Medulla oblongata (tissue), 1 donor: ENCODE results near the gene CDH18.

Experiments used
- DNase-seq: peaks from one replicate; pipeline ENCODE4 v3.0.0-alpha.2; 2015; ENCODE audit errors: extremely low spot score

The CDH18 gene

DNA sequence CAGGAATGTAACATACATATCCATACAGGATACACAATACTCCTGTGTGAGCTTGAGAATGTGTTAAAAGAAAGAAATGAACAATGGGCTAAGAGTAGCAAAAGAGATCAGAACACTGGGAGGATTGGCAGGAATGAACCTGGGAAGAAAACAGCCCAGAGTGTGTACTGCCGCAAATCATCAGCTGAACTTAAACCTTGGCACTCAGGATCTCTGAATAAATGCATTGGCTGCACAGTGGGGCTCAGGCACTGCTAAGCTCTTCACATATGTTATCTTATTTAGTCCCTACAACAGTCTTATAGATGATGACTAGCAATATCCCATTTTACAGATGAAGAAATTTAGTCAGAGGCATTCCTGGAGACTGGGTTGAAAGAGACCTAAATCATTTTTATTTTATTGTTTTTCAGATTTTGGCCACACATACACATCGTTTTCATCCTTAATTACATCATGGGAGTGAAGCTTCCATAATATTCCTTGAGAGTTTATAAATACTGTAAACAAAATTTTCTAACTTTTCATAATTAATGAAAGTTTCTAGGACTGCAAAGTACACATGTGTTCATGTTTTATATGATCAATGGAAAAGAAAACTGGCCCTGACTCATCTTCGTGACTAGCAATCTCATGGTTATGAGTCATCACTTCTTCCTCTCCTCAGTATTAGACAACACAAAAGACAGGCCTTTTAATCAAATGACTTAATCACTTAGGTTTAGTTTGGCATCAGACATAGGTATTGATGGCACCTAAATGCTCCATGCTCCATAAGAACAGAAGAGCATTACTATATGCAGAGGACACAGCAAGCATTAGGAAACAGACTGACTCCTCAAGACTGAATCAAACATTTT is 59.2 kb downstream of the CDH18 start:
- no peak for DNase-seq

DNA sequence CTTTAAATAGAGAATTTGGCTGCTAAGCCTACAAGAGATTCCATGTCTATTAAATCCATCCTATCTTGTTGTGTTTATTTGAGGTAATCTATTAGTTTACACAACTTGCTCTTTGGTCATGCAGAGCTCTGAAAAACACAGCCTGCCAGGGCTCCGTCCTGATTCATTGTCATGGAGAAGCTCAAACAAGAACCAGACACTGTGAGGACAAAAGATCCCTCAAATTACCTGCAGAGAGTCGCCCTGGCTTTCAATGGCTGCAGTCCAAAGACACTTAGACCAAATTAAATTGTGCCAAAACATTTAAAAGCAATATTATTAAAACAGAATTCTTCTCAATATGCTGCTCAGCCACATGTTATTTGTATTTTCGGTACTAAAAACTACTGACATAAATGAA is 60.1 kb downstream of the CDH18 start:
- DNase-seq, result no peak

DNA sequence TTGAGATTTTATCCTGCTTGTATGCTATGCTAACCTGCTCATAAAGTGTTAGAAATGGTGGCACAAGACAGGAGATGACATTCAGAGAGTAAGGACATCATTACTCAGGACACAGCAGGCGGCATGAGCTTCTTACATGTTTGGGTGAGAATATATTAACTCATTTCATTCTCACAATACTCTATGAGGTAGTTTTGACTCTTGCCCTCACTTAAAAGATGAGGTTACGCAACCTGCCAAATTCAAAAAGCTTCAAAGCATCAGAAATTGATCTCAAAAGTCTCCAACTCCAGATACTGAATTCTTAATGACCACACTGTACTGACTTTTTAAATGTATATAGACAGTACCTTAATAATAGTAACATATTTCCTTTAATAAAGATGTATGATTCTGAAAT is 60.8 kb downstream of the CDH18 start:
- no peak for DNase-seq

DNA sequence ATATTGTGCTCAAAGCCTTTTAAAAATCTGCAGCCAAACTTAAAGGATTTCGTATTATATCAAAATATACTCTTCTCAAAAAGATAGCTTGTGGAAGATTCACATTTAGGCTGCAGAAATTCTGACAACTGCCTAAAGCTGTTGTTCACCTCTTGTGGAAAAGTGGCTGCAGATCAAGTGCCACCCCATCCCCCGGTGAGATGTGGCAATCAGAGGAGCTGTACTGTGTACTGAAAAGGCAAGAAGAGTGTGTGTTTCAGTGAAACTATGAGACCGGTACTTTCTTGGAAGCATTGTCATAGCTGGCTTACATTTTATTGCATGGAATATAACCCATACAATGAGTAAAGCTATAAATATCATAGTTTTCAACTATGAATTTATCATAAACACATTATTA is 64.3 kb downstream of the CDH18 start:
- no peak for DNase-seq

DNA sequence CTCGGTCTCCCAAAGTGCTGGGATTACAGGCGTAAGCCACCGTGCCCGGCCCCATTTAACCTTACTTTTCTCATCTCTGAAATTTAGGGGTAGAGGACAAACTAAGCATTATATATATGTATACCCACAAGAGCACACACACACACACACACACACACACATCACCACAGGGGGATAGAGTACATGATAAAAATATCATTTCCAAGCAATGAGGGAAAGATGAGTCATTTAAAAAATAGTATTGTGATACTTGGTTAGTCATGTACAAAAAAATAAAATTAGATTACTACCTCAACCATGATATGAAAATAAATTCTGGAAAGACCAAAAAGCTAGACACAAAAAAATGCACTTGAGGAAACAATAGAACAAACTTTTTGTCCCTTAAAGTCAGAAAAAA is 67.2 kb downstream of the CDH18 start:
- DNase-seq, result no peak

DNA sequence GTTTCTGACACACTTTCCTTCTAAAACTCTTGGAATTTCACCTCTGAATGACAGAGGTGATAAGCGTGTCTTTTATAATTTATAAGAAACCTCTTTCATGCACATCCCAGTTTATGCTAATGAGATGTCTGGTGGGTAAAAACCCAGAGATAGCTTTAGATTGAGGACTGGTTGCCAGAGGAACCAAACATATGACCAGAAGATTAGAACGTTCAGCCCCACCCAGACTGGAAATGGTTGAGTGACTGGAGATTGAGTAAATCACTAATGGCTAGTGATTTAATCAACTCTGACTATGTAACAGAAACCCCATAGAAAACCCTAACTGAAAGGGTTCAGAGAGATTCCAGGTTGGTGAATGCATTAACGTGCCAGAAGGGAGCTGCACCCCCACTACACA is 69.2 kb downstream of the CDH18 start:
- no peak for DNase-seq

GRCh38 chr5:19917588-19918122 is 70.3 kb downstream of the CDH18 start:
- no peak for DNase-seq

GRCh38 chr5:19910136-19910535 is 77.9 kb downstream of the CDH18 start:
- DNase-seq, result no peak

DNA sequence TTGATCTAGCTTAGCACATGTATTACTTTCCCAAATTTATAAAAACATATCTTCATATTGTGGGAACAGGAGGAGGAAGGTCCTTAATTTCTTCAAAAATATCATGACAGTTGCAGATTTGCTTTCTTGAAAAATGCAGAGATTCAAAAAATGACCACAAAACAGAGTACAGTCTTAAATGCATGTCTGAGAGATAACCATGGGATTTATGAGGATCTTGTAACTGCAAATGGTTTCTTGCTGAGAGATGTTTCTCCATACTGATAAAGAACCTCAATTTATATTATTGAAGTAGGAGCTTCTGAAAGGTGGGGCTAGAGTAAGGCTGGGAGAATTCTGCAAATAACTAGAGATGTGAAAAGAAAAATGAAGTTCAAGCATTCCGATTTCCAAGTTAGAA is 83.2 kb downstream of the CDH18 start:
- no peak for DNase-seq

DNA sequence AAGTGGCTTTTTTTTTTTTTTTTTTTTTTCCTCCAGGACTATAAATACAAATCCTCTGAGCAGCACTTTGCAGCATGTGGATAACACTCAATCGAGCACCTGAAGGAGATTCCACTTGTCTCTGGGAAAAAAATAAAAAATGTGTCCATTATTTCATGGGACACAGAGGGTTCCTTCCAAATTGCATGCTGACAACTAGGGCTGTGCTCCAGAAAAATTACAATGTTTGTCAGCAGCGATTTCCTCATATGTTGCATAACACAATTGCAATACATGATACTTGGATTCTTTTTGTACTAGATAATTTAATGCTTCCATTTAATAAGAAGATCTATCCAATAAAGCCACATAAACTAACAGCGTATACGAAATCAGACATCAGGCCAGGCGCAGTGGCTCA is 84.4 kb downstream of the CDH18 start:
- DNase-seq, result no peak

- DNase-seq, result no peak
These were observed 85.6 kb downstream of the CDH18 start for GRCh38 chr5:19902316-19902934.

- DNase-seq, result no peak
These were observed 87.7 kb downstream of the CDH18 start for GRCh38 chr5:19900269-19900668.

GRCh38 chr5:19891658-19892057 is 96.3 kb downstream of the CDH18 start:
- DNase-seq, result no peak

- DNase-seq, result no peak
These were observed 101.7 kb downstream of the CDH18 start for GRCh38 chr5:19886123-19886917.

- DNase-seq, result no peak
These were observed 102.8 kb downstream of the CDH18 start for GRCh38 chr5:19885040-19885824.

DNA sequence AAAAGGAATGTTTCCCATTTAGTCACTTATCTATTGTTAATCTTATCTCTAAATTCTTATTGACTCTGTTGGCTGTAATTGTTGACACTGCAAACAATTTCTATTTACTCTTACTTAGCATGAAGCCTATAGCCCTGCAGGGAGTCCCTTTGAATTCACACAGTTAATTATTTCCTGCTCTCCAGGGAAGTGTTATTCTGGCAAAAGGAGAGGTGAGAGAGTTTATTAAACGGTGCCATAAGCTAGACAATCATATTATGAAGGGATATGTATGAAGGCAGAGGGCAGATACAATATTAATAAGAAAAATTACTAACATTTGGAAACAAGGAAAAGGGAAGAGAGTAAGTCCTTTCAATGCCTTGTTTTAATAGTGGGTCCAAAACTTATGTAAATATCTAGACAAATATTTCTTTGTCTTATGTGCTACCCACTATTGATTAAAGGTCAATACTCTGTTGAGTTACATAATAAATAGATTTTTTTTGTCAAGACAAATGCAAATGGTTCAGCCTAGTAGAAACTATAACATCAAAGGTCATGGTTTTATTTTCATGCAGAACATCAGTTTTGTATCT is 107.1 kb downstream of the CDH18 start:
- no peak for DNase-seq

DNA sequence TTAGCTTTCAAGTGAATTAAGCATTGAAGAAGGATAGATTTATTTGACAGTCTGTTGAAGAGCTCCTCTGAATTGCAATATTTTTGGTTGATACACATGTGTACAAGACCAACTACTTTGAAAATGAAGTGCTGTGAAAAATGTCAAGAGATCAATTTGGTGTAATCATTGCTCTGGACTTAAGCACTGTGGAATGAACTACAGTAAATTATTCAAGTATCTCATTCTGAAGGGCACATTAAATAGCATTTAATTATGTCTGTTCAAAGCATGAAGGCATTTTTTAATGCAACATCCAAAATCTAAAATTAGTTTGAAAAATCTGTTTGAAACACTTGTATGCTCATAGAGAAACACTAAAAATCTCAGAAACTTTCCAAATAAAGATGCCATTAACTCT is 107.5 kb downstream of the CDH18 start:
- DNase-seq, result no peak

DNA sequence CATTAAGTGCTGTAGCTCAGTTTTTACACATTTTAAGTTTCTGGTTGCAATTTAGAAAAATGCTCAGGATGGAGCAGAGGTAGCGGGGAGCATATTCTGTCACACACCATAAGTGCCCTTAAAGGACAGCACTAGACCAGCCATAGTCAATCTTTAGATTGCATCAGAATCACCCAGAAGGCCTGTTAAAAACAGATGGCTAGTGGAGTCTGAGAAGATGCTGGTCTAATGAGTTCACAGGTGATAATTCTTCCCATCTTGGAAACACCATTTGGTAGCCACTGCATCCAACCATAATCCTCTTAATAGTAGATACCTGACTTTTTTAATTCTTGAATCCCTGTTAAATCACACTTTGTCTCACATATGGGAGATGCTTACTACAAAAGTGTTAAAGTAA is 113.2 kb downstream of the CDH18 start:
- no peak for DNase-seq

DNA sequence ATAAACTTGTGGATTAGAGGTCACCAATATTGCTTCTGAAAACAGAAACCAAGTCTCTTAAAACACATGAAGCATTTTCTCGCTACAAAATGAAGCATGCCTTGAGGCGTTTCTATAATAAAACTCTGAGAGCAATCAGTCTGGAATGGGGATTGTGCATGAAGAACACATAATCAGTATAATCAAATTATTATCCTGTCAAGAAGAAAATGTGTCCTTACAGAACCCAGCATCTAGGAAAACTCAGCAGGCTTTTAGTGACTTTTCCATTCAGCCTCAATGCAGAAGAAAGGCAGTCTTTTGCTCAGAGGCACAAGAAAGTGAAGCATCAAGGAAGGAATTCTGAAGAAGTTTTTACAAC is 121.9 kb downstream of the CDH18 start:
- no peak for DNase-seq

DNA sequence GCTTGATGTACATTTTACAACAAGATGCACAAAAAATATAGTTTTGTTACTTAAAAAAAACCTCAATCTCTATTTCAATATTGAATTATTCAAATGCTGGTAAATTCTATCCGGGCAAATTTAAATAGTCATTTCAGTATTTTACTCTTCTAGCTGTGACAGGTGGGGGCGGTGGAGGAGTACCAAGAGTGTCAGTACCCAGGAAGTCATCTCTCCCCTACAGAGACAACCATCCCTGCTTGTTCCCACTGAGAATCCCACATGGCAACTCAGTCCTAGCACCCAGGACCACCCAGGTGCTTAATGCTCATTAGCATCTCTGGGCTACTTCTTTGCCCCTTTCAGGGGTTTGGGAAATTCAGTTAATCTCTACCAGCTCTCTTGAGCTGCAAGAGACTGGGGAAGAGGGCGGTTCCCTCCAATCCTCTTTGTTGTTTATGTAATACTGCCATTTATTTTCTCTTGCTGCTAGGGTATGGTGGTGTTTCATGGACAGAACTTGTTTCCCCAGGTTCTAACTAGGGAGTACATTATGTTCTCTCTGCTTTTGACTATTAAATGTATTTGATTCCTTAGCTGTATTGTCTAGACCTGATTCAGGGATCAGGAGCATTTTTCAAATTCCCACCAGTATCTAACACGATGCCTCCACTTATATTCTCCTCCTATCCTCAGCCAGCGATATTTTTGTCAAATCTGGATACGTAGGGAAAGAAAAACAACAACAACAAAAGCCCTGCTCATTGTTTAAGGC is 122.5 kb downstream of the CDH18 start:
- DNase-seq, result no peak

DNA sequence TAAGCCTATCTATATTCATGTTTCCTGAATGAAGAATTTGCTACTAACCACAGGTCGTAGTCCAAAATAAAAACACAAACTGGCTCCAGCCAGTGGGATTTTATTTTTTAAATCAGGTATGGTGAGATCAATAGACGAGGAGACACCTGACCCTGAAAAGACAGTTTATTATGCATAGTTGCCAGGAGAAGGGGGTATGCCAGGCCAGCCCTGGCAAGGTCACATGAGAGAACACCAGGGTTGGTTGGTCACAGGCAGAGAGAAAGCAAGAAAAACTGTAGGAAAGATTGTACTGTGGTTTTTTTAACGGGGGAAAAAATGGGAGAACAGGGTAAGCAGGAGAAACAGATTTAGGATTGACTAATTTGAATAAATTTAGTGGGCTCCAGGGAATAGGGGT is 125.3 kb downstream of the CDH18 start:
- DNase-seq, result no peak
